HepG2 (cell line): ENCODE measurements around the gene RCHY1.
"Not testable (repeated sequence)": the region's sequence is repeated elsewhere in the genome, so short reads cannot be mapped to it uniquely, and the experiment has no call there.

ENCODE experiments used
- CREB1 ChIP-seq, 2 experiments: fragments of 450-650 bp in 1 of 2; IDR thresholded peaks; 2 replicates each; pipeline ENCODE4 v1.6.1; 2016 to 2017; ENCODE audit warnings: control low read depth in 1 of 2, mild to moderate bottlenecking in 1 of 2, missing compliant biosample characterization in 1 of 2, missing genetic modification characterization in 1 of 2
- EZH2 ChIP-seq: conservative IDR thresholded peaks from 2 replicates; pipeline ENCODE4 v1.6.1; 2012; ENCODE audit warnings: mild to moderate bottlenecking, low read depth, low read length, moderate library complexity
- KLF9 ChIP-seq: IDR thresholded peaks from 2 replicates; pipeline ENCODE4 v1.6.1; 2016; ENCODE audit warnings: low read depth
- PRDM15 ChIP-seq: sonication (generic); formaldehyde crosslinking; IDR thresholded peaks from 2 replicates; pipeline ENCODE4 v1.4.0; 2020; ENCODE audit warnings: missing genetic modification reagents
- ZMYM2 ChIP-seq: sonication (generic); formaldehyde crosslinking; IDR thresholded peaks from 2 replicates; pipeline ENCODE4 v1.8.0; 2022; ENCODE audit warnings: mild to moderate bottlenecking, missing genetic modification reagents

GRCh38 chr4:75537308-75537707, 23.1 kb upstream of the RCHY1 start:
- not testable (repeated sequence) for TF ChIP-seq CREB1 (IDR thresholded peaks at IDR 0.05); CREB1 (CRISPR knock-in tag; IDR thresholded peaks at IDR 0.05); KLF9 (CRISPR knock-in tag); ZMYM2; EZH2; PRDM15
